GM19468 (cell line): ENCODE data around the gene CDK17.
"Not testable (repeated sequence)": the region's sequence is repeated elsewhere in the genome, so short reads cannot be mapped to it uniquely, and the experiment has no call there.

Experiments
- ATAC-seq: cut with Tn5 transposase; IDR thresholded peaks from one replicate; pipeline ENCODE4 v1.9.1; 2021; ENCODE audit warnings: mild to moderate bottlenecking, moderate library complexity, moderate number of reproducible peaks; ENCODE audit not compliant: unreplicated experiment; ENCODE audit errors: extremely low read depth

The CDK17 gene

DNA sequence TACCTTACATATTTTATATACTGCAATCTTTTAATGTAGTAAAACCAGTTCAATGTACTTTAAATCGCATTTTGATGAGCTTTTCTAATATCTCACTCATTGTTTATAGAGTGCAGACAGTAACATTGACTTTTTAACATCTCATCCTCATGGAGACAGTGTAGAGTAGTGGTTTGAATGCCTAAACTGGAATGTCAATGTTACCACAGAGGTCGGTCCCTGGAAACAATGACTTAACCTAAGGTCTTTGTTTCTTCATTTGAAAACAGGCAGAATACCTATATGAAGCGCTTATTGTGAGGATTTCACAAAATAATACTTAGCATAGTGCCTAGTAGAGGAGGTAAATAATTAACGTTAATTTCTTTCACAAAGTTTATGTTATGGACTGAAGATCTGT lies 5.0 kb downstream of the CDK17 start:
- no peak for ATAC-seq

DNA sequence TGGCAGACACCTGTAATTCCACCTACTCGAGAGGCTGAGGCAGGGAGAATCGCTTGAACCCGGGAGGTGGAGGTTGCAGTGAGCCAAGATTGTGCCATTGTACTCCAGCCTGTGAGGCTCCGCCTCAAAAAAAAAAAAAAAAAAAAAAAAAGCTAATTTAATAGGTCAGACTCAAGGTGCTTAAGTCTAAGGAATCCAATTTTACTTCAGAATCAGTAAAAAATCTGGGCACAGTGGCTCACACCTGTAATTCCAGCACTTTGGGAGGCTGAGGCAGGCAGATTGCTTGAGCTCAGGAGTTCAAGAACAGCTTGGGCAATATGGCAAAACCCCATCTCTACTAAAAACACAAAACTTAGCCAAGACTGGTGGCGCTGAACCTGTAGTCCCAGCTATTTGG lies 7.0 kb downstream of the CDK17 start:
- not testable (repeated sequence) for ATAC-seq

DNA sequence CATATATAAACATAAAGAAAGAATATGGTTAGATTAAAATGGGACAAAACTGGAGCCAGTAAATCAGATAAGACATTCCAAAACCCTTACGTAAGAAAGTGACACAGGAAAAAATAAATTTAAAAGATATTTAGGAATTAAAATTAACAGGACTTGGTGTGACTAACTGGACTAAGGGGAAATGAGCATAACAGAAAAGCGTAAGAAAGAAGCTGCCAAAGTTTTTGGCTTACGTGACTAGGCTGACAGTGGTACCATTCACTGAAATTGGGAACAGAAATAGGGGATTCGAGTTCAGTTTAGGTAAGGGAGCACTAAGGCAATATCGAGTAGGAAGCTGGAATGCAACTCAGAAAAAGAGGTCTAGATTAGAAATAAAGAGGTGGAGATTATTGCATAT lies 7.8 kb downstream of the CDK17 start:
- ATAC-seq, result no peak

DNA sequence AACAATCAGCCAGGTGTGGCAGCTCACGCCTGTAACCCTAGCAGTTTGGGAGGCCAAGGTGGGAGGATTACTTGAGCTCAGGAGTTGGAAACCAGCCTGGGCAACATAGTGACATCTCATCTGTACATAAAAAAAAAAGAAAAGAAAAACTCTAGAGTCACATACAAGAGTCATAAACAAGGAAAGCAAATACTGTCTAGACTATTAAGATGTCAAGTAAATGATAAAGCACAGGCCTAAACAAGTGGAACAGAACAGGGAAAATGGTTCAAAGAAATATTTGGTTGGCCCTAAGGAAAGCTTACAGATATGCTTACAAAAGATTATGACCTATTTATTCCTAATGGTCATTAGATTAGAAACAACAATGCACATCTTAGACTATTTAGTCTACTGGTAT lies 12.3 kb downstream of the CDK17 start:
- no peak for ATAC-seq

DNA sequence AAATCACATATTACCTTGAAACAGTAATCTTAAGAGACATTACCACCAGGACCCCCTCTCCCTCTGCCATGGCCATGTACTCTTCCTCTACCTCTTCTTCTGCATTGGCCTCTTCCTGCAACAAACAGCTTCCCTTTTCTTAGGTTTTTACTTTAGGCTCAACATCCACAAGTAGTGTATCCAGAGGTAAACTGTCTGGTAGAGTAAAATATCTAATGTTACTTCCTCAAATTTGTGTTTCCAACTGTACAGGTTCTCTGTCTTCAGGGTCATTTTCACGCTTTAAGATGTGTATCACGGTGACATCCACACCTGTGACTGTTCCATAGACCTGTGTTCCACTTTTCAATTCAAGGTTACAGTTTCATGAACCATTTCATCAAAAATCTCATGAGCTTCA lies 13.4 kb downstream of the CDK17 start:
- no peak for ATAC-seq

DNA sequence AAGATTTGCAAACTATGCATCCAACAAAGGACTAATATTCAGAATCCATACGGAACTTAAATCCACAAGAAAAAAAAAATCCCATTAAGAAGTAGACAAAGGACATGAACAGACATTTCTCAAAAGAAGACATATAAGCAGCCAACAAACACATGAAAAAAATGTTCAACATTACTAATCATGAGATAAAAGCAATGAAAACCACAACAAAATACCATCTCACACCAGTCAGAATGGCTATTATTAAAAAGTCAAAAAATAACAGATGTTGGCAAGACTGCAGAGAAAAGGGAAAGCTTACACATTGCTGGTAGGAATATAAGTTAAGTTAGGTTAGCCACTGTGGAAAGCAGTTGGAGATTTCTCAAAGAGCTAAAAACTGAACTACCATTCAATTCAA lies 16.2 kb downstream of the CDK17 start:
- ATAC-seq, result no peak

DNA sequence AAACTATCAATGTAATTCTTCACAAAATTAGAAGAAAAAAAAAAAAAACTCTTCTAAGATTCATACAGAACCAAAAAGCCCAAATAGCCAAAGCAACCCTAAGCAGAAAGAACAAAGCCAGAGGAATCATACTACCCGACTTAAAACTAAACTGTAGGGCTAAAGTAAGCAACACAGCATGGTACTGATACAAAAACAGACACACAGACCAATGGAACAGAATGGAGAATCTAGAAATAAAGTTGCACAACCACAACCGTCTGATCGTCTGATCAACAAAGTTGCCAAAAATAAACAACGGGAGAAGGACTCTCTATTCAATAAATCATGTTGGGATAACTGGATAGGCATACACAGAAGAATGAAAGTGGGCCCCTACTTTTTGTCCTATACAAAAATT lies 16.9 kb downstream of the CDK17 start:
- no peak for ATAC-seq

DNA sequence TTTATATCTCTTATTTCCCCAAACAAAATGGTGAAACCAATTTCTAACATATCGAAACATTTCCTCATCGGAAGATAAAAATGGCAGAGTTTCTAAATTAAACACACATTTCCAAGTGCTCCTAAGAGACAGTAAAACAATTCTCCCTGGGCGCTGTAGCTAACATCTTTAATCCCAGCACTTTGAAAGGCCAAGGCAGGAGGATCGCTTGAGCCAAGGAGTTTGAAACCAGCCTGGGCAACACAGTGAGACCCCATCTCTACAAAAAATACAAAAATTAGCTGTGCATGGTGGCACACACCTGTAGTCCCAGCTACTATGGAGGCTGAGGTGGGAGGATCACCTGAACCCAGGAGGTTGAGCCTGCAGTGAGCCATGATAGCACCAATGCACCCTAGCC lies 20.5 kb downstream of the CDK17 start:
- not testable (repeated sequence) for ATAC-seq

DNA sequence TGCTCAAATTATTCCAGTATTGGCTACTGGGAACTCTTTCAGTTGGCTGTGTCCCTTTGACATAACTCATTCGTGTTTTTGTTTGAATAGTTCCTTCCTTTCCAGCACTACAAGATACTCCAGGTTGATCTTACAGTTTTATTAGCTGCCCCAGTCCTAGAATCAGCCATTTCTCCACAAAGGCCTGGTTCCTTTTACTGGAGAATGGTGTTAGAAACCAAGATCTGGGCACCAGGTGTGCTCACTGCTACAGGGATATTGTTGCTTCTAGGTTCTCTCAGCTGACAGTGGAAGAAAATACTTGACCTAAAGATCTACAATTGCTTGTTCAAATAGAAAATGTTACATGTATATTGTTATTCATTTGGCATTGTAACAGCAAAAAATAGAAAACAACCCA lies 21.9 kb downstream of the CDK17 start:
- no peak for ATAC-seq

DNA sequence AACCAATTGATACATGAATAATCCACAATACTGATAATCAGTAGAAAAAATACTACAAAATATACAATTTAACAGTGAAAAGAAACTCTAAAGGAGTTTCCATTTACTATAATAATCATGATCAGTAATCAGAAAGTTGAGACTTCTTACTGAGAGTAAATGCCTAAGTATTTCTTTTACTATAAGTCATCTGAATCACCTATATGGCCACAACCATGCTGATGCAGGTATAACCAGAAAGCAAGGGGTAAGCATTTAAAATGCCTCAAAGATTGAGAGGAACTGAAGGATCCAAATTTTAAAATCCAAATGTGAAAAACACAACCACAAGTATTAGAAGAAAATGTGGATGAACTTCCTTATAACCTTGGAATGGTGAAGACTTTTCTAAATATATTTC lies 23.4 kb downstream of the CDK17 start:
- ATAC-seq, result no peak

DNA sequence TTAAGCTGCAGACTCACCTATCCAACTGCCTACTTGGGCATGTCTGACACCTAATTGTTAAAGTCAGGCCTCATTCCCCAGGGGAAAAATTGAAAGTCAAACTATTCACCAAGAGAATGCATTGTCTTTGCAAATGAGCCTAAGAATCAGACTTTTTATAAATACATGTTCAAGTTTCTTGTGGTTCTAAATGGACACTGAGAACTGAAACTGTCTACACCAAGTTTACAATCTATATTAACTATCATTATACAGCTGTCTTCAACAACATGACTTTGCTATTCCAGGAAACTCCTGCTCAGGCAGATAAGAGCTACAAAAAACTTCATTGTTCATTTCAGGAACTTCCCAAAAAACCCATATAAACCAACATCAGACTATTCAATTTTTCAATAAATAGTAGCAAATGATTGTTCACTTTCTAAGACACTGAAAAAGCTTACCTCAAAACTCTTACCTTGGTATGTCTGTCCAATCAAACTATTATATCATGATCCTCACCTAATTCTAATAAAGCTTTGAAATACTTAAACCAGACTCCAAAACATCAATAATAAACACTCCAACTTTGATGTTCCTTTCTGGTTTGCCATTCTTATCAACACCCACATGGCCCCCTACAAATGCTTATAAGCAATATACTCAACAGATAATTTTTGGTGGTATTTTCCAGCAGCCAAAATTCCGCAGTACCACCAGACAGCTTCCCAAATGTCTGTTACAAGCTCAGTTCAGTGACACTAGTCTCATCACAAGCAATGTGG lies 24.2 kb downstream of the CDK17 start:
- ATAC-seq, result peak; percentile 42

DNA sequence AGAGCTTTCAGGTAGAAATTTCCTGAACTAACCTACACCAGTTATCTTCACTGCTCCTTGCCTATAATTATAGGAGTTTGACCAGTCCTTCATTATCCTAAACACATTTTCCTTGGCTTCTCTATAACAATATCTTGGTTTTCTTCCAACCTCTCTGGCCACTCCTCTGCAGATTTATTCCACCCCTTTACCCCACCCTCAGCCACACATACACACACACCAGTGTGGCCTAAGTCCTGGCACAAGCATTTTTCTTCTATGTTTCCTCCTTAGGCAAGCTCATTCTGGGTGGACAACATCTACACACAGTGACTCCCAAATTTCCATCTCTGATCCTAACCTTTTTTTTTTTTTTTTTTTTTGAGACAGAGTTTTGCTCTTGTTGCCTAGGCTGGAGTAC lies 25.1 kb downstream of the CDK17 start:
- ATAC-seq, result no peak

DNA sequence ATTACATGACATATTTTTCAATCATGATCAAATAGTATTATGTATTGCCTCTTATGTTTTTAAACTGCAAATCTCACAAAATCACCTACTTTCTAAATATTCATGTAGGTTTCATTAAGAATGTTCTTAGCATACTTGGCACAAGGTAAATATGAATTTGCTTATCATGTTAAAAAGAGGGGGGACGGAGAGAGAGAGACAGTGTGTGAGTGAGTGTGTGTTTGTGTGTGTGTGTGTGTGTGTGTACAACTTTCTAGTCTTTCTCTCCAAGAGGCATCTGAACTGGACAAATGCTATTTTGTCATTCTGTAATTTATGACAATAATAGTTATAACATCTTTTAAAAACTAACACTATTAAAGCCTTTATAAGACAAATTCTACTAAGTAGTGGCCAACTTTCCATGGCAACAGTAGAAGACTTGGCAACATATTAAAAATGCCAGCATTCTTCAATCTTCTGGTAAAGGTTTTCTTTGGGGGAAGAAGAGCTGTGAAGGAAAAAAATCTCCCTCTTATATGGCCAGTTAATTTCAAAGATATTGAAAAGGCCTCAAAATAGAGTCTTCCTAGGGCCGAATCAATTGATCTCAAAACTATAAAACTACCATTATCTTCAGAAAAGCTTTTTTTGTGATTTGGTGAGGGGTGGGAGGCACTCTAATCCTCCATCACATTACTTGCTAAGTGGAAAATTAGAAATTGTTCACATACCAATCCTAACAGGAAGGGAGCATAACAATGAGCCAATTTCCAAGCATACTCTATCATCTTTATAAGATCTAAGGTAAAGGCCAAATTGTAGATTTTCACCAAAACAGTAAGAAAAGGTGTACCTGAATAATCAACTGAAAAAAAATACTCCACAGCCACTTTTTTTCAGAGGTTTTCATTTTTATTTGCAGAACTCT lies 28.2 kb downstream of the CDK17 start:
- ATAC-seq, result no peak

DNA sequence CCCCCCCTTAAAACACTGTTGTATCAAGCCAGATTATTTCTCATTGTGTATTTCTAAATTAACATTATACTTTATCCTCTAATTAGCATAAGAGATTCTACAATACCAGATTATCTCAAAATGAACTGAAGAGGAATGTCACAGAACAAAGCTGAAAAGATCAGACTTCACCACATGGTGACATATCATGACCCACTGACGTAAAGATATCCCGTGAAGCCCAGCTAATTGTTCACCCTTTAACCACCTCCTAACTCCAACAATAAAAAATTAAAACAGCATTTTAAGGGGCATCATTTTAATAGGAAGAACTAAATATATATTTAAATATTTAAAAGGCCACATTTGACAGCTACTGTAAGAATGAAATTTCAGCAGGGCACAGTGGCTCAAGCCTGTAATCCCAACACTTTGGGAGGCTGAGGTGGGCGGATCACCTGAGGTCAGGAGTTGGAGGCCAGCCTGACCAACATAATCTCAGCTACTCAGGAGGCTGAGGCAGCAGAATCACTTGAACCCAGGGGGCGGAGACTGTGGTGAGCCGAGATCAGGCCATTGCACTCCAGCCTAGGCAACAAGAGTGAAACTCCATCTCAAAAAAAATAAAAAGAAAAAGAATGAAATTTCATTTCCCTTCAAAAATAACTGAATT lies 29.0 kb downstream of the CDK17 start:
- no peak for ATAC-seq

DNA sequence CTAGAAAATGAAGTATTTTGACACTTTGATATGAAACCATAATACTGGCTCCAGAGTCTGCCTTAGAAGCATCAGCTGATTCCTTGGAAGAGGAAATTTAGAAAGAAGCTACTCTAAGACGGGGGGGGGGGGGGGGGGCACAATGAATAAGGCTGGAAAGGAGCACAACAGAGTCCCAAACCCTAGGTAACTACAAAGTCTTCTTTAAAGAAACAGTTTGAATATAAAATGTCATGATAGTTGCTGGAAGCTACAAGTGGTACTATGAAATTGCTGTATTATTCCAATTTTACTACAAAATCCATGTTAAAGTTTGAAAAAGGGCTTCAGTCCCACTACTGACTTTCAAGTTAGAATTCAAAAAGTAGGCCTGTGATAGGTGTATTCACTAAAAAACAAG lies 31.6 kb downstream of the CDK17 start:
- no peak for ATAC-seq

DNA sequence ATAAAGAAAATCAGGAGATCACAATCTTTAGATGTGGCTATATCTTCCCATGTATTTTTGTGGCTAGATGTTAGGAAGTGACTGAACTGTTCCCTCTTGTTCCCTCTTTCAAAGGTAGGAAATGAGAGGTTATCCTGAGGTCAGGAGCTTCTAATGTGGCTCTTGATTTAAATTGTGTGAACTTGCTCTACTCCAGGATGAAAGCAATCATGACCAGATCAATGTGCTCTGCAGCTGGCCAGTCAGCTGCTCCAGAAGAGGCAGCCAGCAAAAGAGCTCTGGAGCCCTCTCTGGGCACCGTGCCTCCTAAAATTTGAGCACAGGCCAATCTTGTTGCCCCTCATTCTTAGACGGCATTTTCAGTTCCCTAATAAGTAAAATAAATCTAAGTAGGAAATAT lies 32.0 kb downstream of the CDK17 start:
- ATAC-seq, result no peak

DNA sequence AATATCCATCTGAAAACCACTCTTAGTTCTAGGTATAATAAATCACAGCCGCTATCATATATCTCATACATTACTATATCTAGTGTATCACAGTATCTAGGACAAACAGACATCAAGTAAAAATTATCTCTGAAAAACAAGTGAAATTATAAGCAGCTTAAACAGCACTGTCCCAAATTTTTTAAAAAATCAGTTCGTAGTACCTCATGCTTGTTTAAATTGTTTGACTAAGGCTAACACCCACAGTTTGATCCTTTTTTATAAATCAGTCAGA lies 33.9 kb downstream of the CDK17 start:
- ATAC-seq, result no peak

DNA sequence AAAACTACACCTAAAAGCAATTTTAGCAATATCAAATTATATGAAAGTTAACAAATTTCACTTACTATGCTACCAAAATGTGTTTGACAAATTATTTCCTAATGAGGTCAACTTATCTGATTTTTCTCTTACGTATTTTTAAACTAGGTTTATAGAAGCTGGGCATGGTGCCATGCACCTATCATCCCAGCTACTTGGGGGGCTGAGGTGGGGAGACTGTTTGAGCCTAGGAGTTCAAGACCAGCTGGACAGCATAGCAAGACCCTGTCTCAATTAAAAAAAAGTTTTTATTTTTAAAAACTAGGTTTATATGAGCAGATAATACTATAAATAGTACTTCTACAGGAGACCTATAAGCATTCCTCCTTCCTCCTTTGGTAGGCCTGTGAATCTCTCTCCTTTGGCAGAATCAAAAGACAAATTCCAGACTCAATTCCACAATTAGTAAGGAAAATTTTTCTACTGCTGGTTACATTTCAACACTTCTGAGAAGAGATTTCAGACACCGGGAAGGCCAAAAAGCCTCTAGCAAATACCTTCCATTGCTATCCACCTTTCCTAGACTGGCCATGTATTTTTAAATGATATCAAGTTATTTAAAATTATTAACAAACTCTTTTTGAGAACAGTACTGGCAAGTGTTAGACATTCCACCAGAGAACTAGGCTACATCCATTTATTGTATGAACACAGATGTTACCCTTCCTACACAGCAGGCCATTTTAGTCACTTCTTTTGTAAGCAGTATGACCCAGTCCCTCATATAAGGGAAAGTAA lies 34.4 kb downstream of the CDK17 start:
- no peak for ATAC-seq

DNA sequence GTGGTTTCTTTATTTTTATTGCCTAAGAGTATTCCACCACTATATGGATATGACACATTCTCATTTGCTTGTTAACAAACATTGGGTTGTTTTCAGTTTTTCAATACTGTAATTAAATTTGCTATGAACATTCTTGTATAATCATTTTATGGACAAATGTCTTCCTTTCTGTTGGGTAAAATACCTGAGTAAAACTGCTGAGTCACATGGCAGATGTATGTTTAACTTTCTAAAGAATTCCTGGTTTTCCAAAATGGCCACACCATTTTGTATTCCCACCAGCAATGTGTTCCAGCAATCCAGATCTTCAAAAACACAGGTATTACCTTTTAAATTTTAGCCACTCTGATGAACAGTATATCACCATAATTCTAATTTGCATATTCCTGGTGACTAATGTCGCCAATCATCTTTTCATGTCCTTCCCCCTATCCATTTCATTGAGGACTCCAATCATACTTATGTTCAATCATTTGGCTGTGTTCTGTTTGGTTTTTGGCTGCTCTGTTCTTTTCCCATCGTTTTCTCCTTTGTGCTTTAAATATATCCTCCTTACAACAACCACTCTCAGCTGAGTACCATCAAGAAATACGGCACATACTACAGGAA lies 36.0 kb downstream of the CDK17 start:
- no peak for ATAC-seq

DNA sequence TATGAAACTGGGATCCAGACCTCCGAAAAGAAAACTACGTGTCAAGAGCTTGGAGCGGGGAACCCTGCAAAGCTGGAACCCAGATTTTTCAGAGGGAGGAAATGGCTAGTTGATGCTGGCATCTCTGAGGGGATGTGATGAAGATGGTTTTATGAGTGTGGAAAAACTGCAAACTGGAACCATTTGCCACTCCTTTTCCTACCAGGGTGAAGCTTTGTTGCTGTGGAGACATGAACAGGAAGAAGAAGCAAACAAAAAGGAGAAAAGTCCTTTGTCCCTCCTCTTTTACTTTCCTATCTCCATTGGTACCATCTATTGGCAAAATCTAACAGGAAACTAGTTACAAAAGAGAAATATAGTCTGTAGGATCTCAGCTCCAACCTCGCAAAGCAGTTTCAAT lies 39.2 kb downstream of the CDK17 start:
- ATAC-seq, result no peak
